ENCODE data around the gene MBD6.

Gene MBD6, protein sequence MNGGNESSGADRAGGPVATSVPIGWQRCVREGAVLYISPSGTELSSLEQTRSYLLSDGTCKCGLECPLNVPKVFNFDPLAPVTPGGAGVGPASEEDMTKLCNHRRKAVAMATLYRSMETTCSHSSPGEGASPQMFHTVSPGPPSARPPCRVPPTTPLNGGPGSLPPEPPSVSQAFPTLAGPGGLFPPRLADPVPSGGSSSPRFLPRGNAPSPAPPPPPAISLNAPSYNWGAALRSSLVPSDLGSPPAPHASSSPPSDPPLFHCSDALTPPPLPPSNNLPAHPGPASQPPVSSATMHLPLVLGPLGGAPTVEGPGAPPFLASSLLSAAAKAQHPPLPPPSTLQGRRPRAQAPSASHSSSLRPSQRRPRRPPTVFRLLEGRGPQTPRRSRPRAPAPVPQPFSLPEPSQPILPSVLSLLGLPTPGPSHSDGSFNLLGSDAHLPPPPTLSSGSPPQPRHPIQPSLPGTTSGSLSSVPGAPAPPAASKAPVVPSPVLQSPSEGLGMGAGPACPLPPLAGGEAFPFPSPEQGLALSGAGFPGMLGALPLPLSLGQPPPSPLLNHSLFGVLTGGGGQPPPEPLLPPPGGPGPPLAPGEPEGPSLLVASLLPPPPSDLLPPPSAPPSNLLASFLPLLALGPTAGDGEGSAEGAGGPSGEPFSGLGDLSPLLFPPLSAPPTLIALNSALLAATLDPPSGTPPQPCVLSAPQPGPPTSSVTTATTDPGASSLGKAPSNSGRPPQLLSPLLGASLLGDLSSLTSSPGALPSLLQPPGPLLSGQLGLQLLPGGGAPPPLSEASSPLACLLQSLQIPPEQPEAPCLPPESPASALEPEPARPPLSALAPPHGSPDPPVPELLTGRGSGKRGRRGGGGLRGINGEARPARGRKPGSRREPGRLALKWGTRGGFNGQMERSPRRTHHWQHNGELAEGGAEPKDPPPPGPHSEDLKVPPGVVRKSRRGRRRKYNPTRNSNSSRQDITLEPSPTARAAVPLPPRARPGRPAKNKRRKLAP

DNA sequence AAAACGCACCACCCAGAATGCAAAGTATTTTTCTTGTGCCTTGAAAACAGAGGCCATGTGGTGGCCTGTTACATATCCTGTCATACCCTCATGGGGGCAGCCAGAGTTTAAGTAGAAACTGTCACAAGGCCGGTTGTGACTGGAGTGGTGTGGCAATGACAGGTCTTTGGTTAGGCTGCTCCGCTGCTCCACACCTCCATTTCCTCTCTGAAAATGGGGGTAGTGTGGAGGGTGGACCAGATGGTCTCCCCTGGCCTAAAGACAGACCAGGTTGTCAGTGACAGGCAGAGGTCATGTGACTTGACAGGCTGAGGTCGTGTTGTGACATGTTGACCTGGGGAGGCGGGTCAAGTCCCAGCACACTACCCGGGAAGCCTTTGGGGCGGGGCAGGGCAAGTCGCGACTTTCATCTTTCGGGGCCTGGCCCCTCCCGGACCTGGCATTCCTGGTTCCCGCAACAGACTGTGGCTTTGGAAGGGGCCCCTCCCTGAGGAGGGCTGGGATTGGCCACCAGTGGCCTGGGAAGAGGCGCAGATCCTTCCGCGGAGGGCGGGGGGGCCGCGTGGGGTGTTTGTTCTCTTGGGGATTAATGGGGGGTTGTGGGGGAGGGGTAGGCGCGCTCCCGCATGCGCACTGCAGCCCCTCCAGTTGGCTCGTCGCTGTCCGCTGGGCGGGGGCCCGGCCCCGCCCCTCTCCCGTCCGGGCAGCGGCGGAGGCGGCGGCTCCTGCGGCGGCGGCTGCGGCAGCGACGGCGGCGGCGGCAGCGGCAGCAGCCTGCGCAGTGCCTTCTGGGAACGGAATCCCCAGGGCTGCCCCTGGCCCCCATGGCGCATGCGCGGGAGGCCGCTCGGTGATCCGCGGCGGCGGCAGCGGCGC is at the start of gene MBD6:
Gene MBD6 (plus strand): TSS at position 814 of the 876 bp plus-strand sequence. CDS start 1,480 bp downstream, outside the sequence.
- DNase-seq: peak; percentile 82 to 94 (median 89)

DNA sequence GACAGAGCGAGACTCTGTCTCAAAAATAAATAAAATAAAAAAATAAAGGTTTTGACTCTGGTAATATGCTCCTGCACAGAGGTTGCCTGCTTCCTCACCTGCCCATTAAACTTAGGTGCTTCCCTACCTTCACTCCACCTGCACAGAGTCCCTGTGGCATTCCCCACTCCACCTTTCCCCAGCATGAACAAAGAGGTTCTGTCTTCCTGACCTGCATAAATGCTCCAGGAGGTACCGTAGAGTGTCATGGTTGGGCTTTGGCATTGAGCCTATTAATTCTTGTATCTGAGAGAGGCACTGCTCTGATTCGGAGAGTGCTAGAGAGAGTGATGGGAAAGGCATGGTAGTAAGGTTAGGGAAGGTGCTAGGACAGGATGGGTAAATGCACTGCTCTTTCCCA is 49.2 kb upstream of the MBD6 start:
- DNase-seq: no peak

DNA sequence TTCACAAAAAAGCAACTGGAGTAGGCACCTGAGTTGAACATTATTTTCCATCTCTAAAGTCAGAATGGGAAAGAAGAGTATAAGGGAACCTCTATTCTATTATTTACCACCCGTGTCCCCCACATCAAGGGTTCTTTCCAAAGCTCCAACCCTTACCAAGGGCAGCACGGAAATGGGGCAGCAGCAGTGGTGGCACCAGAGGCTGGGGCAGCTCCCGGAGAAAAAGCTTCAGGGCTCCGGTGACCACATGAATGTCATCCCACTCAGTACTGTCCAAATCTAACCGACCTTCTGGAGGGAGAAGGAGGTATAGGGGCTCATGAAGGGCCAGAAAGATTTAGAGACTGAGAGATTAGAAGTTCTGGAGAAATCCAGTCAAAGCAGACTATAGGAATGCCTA is 48.7 kb upstream of the MBD6 start:
- no peak for DNase-seq

DNA sequence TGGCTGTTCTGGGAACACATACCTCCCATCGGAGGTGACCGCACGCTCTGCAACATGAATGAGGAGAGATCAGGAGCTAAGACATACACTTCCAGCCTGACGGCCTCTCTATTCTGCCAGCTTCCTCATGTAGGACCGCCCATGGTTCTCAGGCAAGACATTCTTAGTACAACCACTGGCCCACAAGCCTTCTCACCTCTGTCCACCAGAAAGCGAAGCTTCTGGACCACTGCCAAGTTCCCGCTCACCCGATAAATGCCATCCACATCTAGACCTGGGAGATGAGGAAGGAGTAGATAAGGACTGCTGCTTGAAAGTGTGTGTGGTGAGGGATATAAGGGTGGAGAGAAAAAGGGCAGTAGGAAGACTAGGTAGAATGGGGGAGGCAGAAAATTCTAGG is 48.2 kb upstream of the MBD6 start:
- DNase-seq: no peak

DNA sequence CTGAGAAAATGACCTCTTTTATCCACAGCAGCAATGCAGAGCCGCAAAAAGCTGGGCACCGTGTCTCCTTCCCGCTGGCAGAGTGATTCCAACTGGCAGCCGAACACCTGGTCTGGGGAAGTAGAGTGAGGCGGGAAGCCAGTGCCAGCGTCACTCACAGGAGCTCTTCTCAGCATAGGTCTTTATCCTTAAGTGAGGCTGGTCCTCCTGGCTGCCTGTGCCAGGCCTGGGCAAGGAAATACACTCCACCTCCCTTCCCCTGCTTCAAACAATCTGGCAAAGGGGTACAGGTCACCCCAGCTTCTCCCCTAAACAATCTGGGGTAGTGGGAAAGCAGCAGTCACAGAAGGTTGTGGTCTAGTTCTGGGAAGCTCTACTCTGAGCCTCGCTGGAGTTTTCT is 47.8 kb upstream of the MBD6 start:
- DNase-seq: no peak

DNA sequence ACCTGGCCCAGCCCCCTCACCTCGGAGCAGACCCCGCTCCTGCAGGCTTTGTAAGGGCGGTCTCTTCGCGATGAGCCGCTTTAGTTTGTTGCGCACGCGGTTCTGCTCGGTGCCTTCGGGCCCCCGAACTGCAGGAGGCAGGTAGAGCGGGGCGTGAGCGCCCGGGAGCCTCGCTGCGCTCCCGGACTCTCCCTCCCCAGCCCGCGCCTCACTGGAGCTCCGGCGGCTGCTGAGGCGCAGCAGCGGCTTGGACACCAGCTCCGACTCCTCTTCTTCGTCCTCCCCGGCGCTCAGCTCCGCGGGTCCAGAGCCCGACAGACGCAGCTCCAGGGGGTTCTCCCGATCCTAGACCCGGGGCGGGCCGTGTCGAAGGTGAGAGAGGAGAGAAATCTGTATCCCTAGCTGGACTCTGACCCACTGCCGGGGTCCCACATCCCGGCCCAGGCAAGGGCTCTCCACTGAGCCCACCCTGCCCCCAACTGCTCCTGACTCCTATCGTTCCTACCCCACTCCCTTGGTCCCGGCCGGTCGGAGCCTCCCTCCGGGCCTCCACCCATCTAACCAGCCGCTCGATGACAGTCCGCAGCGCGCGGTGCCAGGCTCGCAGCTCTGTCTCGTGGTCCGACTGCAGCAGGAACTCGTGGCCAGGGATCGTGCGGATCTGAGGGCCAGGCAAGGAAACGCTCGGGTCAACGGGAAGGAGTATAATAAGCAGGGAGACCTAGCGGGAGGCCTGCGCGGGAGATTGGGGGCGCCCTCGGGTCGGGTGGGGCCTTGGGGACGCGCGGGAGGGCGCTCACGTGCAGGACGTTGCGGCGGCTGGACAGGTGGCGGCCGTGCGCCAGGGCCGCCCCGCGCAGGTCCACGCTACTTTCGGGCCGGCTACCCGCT is 47.1 kb upstream of the MBD6 start:
- DNase-seq: peak in 1 of 6 experiments; percentile 9

DNA sequence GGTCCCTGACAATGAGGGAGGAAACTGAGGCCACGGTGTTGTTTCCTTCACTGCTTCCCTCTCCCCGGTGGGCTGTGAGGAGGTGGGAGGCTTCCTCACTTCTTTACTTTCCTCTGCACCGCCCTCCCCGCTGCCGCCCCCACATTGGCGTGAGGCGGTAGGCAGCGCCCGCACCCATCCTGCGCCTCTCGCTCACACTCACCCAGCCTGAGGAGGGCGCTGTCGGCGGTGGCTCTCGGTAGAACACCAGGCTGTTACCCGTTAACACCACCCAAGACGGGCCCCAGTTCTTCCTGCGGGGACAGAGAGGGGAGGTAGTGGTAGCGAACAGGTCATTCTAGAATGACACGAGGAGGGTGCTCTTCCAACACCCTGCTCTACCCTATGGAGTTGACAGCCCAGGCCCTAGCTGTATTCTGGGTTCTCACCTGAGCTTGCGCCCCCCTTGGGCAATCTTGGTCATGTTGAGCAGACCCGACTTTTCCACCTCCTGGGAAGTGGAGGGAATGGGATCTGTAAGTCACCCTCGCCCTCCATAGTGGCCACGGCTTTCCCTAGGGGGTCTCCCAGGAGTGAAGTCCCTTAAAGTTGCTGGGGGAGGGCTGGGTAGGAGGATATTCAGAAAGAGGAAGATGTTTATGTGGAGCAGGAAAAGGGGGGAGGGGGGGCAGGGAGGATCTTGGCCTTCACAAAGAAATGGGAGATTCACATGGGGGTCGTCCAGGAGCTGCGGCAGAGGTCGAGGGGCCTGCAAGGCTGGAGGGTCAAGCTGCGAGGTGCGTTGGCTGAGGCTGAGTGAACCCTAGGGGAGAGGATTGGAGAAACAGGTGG is 46.2 kb upstream of the MBD6 start:
- DNase-seq: peak; percentile 43 to 70 (median 56)

DNA sequence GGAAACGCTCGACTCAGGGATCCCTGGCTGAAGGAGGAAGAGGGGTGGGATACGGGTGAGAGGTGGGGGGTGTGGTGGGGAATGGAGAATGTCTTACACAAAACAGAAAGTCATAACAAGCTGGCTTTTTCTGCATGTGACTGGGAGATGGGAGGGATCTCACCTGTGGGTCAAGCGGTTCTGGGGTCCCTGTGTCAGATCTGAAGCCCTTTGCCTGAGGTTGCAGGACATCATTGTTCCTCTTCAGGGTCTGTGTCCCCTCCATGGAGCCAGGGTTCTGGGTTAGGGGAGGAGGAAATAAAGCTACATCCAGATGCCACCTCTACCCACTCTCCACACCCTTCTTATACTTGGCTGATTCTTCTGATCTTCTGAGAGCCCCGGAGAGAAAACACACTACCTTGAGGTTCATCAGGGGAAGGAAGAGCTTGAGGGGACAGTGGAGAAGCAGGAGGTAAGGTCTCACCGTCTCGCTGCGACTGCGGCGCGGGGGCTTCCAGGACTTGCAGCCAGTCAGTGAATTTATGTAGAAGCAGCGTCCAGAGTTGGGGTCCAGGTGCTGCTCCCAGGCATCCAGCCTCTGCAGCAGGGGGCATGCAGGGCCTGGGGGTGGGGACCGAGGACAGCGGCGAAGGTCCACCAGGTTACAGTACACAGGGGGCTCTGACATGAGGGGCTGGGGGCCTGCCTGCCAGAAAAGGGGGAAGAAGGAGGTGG is 45.5 kb upstream of the MBD6 start:
- DNase-seq: peak in 4 of 6 experiments; percentile 32 to 63 (median 40)

DNA sequence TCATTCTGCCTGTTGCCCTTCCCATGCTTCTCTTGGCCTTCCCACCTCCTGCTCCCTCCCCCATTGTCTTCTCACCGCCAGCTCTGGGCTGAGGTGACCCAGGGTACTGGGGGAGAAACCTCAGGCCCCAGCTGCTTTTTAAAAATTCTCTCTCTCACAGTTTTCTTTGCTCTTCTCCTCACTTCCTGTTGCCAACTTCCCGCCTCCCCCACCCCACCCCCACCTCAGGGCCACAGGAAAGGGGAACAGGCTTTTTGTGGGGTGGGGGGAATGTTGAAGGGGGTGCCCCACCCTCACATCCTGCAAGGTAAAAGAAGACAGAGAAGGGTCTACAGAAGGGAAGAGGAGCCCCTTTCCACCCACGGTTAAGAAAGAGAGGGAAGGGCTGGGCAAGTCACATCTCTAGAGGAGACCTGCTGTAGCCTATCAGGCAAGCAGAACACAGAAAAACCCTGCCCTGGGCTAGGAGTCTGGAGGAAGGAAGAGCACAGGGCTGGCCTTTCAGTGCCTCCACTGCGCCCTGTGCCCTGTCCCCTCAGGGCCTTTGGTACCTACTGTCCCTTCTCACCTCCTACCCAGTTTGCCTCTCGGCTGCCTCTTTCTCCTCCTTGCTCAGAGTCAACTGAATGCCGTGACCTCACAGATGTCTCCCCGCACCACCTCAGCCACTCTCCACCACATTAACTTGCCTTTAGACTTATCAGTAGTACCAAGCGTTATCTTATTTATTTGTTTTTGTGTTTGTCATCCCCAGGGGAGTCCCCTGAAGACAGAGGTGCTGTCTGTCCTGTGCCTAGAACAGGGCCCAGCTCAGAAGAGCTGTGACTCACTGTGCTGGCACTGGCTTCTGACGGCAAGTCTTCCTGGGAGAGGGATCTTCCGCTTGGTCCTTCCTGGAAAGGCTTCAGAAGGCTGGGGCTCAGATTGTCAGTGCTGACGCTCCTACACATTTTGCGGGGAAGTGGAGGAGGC is 44.6 kb upstream of the MBD6 start:
- DNase-seq: peak; percentile 49 to 78 (median 64)

DNA sequence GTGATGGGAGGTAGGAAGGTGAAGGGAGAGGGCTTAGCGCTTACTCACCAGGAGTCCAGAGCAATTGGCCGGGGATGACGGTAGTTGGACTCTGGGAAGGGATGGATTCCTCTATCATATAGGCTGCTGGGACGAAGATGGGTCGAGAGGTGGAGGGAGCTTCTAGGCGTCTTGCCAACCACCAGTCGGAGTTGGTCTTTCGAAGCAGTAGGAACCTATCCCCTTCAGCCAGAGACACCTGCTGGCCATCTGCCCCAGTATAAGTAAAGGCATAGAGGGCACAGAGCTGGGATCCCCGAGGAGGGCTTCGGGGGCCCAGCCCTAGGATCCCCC is 43.6 kb upstream of the MBD6 start:
- DNase-seq: no peak

DNA sequence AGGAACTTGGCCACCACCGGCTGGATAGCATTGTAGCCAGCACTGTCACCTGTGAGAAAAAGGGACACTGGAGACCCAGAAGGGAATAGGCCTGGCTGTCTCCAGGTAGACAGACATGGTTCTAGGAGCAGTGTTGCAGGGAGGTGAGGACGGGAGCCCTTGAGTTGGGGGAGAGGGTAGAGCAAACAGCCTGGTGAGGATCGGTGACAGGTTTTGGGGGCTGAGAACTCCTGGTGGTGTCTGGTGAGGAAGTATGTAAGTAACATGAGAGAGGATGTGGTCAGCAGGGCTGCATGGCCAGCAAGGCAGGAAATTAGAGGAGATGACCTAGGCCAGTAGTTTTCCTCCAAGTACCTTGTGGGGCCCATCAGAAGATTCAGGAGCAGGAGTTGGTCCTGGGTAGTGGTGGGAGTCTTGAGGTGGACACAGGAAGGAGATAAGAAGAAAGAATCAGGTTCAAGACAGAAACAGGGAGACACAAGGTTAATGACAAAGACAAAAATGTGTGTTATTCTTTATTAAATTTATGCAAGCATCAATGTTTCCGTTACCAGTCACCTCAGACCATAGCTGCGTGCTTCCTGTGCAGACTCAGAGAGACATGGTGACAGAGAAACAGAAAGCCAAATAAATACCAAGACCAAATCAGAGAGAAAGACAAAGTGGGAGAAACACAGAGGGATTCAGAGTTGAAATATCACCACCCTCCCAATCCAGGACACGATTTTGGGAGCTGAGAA is 43.1 kb upstream of the MBD6 start, which contains the start of gene ARHGAP9:
Gene ARHGAP9 (minus strand): TSS at position 491 of the 740 bp plus-strand sequence. CDS start 460 bp downstream, at position 31.
- peak in 5 of 6 experiments; percentile 57 to 86 (median 83) for DNase-seq

DNA sequence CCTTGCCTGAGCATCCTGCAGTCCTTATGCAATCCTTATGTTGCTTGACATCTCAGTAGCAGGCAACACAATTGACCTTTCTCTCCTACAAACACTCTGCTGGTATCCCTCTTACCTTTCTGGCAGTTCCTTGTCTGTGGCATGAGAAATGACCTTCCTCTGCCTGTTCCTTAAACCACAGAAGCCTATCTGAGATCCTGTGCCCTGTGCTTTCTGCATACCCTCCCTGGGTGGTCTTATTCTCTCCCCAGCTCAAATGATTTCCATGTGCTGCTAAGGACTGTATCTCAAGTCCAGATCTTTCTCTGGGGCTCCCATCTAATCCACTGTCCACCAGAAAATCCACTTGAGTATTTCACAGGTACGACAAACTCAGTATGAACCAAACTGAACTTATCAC is 41.0 kb upstream of the MBD6 start:
- no peak for DNase-seq

DNA sequence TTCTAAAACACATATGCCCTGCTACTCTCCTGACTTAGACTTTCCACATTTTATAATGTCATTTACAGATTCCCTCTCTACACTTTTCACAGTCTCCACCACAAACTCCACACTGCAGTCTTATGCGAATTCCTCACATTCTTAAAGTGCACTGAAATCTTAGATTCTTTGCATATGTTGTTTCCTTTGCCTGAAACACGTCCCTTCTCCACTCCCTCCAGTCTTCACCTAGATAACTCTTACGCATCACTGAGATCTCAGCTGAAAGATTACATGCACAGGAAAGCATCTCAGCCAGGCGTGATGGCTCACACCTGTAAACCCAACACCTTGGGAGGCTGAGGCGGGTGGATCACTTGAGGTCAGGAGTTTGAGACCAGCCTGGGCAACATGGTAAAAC is 39.2 kb upstream of the MBD6 start:
- DNase-seq: no peak

DNA sequence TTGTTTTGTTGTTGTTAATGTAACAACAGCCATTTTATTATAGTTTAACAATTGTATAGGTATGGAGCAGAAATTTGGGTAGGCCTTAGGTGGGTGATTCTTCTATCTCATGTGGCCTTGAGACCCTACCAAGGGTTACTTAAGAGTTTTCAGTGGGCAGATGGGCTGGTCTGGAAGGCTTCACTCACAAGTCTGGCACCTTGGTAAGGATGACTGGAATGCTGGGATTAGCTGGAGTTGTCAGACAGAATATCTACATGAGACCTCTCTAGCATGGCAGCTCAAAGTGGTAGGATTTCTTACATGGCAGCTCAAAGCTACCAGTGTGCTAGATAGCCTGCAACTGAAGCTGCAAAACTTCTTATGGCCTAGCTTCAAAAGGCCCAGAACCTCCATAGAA is 36.9 kb upstream of the MBD6 start:
- DNase-seq: no peak

DNA sequence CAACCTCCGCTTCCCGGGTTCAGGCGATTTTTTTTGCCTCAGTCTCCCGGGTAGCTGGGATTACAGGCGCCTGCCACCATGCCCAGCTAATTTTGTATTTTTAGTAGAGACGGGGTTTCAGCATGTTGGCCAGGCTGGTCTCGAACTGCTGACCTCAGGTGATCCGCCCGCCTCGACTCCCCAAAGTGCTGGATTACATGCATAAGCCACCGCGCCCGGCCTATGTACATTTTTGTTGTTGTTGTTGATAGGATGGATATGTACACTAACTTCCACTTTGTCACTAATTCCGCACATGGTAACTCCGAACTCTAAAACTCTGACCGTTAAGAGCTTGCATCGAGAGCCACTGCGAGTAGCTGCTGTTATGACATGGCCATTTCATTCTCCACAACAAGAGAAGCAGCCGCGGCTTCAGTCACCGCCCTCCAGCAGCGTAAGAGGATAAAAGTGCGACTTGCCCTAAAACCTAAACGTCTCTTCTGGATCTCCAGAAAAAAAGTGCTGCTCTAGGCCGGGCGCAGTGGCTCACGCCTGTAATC is 35.5 kb upstream of the MBD6 start:
- no peak for DNase-seq

DNA sequence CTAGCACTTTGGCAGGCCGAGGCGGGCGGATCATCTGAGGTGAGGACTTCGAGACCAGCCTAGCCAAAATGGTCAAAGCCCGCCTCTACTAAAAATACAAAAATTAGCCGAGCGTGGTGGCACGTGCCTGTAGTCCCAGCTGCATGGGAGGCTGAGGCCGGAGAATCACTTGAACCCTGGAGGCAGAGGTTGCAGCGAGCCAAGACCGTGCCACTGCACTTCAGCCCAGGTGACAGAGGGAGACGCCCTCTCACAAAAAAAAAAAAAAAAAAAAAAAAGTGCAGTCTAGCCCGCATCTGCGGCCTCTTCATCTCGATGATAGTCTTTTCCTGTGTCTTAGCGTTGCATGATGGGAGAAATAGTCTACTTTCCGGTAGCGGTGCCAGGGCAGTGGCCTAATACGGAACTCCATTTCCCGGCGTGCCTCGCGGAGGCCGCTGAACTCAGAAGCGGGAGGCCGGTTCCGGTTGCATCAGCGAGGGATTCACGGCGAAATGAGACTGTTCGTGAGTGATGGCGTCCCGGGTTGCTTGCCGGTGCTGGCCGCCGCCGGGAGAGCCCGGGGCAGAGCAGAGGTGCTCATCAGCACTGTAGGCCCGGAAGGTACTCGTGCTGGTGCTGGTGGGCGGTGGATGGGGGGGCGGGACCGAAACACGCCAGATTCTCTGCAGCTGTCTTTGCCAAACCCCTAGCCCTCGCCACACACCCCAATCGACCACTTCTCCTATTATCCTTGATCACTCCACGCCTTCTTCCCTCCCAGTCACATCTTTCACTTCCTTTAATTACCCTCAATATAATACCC is 34.8 kb upstream of the MBD6 start, which contains the start of gene MARS1:
Gene MARS1 (plus strand): TSS at position 472 of the 805 bp plus-strand sequence. CDS start 23 bp downstream, at position 495.
- peak; percentile 75 to 94 (median 91) for DNase-seq

All from stimulated activated naive CD4-positive, alpha-beta T cell (primary cell).